ENCODE data around the gene SSH2.
A peak's percentile ranks its signal among the peaks of the same experiment; 100 is the strongest.

Gene SSH2

GRCh38 chr17:29840884-29841283 lies 89.1 kb downstream of the SSH2 start:
- DNase-seq (ENCODE audit: low spot score) (no peak), FAIRE-seq (no peak)

GRCh38 chr17:29839656-29840055 lies 90.4 kb downstream of the SSH2 start:
- no peak for FAIRE-seq
- no peak for DNase-seq (ENCODE audit: low spot score)

GRCh38 chr17:29838961-29839360 lies 91.1 kb downstream of the SSH2 start:
- FAIRE-seq: no peak
- DNase-seq (ENCODE audit: low spot score): peak; percentile 49

GRCh38 chr17:29837531-29837930 lies 92.5 kb downstream of the SSH2 start:
- FAIRE-seq: no peak
- no peak for DNase-seq (ENCODE audit: low spot score)

DNA sequence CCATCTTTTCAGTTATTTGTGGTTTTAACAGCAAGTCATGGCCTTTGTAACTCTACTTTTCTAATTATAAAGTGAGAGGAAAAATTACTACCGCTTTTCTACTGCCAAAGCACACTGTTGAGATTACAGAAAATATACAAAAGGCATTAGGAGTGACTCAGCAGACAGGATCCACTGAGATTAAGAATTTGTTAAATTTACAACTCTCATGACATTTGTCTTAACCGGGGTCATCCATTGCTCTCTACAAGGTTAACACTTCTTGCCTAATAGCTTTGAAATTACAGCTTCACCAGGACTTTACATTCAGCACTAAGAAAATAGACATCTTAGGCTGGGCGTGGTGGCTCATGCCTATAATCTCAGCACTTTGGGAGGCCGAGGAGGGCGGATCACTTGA lies 93.4 kb downstream of the SSH2 start:
- no peak for DNase-seq (ENCODE audit: low spot score)
- no peak for FAIRE-seq

GRCh38 chr17:29835435-29836351 lies 94.3 kb downstream of the SSH2 start:
- FAIRE-seq (no peak), DNase-seq (ENCODE audit: low spot score) (no peak)

- FAIRE-seq (no peak), DNase-seq (ENCODE audit: low spot score) (no peak)
Observed at GRCh38 chr17:29833801-29834200, 96.2 kb downstream of the SSH2 start.

DNA sequence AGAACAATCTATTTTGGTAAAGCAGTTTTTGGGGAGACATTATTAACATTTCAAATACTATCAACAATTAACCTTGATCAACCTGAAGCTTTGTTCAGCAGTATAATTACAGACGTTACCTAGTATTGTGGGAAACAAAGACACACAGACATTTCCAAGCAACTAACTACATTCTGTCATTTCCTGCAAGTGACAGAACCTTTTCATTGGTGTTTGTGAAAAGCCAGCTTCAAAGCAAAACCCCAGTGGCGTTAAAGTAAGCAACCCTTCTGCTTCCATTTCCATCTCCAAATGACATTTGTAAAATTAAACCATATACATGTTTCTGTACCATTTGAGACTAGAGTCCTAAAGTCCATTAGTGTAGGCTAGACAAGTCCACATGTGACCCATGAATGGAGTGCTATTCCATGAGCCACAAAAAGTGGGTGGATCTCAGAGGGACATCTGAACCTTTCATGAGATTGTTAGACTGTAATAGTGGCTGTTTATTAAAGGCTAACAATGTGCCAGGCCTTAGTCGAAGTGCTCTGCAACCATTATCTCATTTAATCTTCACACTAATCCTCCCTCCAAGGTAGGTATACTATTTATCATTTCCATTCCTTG lies 101.2 kb downstream of the SSH2 start:
- DNase-seq (ENCODE audit: low spot score): no peak
- no peak for FAIRE-seq

- FAIRE-seq (no peak), DNase-seq (ENCODE audit: low spot score) (no peak)
Observed at GRCh38 chr17:29827179-29827578, 102.8 kb downstream of the SSH2 start.

DNA sequence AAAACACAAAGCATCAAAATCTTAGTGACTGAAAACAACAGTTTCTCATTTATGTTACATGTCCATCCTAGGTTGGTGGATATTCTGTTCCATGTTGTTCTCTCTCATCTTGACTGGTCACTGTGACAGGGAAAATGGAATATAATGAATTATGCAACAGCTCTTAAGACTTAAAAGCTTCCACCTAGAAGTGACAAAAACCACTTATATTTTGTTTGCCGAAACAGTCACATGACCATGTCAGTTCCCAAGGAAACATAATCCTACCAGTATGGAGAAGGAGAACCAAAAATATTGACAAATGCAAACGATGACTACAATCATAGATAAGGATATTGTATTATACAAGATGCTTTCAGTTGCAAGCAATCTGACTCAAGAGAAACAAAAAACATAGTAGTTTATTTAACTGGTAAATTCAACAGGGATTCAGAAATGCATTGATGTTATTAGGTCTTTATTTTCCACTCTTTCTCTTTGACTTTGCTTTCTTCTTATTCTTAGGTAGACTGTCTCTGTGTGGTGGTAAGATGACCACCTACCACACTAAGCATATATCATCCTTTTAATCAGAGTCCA lies 103.8 kb downstream of the SSH2 start:
- DNase-seq (ENCODE audit: low spot score) (no peak), FAIRE-seq (no peak)

- no peak for DNase-seq (ENCODE audit: low spot score)
- FAIRE-seq: no peak
Observed at GRCh38 chr17:29825604-29826003, 104.4 kb downstream of the SSH2 start.

- no peak for FAIRE-seq
- DNase-seq (ENCODE audit: low spot score): no peak
Observed at GRCh38 chr17:29821897-29822296, 108.1 kb downstream of the SSH2 start.

- no peak for FAIRE-seq
- no peak for DNase-seq (ENCODE audit: low spot score)
Observed at GRCh38 chr17:29820425-29820824, 109.6 kb downstream of the SSH2 start.

DNA sequence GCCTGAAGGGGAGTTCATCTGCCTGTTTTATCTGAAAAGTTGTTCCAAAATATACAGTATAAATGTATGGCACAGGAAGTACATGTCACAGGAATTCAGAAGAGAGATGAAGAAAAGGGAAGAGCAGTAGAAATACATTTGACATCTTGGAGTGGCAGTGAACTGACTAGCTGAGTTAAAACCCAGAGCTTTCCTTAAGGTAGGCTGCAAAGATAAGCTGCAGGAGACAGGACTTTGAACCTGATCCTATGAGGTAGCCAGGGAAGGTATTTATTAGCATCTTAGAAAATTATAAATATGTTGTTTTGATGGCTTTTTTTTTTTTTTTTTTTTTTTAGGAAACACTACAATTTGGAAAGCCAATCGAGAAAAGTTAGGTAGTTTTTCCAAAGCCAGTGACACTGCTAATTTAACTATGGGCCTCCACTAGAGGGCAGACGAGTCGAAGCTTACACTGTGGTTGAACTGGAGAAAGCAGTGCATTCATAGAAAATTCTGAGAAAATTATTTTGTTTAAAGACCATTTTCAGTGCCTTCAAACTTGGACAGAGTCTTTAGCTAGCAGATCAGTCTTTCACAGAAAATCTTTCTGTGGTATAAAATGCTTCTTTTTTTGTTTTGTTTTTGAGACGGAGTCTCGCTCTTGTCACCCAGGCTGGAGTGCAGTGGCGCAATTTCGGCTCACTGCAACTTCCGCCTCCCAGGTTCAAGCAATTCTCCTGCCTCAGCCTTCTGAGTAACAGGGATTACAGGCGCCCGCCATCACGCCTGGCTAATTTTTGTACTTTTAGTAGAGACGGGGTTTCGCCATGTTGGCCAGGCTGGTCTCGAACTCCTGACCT lies 122.3 kb downstream of the SSH2 start:
- FAIRE-seq (no peak), DNase-seq (ENCODE audit: low spot score) (peak; percentile 72)

DNA sequence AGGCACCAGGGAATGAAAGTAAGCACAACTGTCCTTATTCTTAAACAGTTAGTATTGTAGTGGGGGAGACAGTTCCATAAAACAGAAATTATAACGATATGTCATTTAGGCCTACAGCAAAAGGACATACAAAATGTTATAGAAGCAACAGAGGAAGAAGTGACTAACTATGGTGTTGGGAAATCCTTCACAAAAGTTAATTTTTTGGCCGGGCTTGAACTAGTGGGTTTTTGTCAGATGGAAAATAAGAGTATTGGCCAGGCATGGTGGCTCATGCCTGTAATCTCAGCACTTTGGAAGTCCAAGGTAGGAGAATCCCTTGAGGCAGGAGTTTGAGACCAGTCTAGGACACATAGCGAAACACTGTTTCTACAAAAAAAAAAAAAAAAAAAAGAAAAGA lies 127.8 kb downstream of the SSH2 start:
- FAIRE-seq (no peak), DNase-seq (ENCODE audit: low spot score) (no peak)

GRCh38 chr17:29800457-29800856 lies 129.6 kb downstream of the SSH2 start:
- no peak for DNase-seq (ENCODE audit: low spot score)
- no peak for FAIRE-seq

GRCh38 chr17:29796652-29797051 lies 133.4 kb downstream of the SSH2 start:
- DNase-seq (ENCODE audit: low spot score) (no peak), FAIRE-seq (no peak)

GRCh38 chr17:29793501-29793900 lies 136.5 kb downstream of the SSH2 start:
- no peak for FAIRE-seq

DNA sequence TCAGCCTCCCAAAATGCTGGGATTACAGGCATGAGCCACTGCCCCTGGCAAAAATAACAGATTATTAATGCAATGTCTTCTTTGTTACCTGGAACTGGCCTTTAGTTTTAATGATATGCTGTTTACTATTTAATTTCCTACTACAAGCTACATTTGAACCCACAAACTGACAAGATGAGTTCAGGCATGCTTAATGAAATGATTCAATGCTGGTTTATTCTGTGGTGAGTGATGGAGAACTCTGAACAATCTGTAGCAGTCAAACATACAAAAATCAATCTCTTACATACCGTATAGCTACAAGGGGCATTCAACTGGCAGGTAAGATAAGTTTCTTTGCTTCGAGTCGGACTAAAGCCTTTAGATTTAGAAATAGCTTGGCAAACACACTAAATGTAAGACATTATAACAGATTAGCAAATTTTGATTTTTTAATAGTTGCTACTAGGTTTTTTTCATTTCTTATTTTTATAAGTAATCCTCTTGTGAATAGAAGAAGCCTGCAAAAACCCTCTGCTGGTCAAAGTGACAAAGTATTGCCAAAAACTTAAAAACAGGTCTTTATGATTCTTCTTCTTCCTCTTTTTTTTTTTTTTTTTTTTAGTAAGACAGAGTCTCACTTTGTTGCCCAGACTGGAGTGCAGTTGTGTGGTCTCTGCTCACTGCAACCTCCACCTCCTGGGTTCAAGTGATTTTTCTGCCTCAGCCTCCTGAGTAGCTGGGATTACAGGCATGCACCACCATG lies 138.5 kb downstream of the SSH2 start:
- DNase-seq (ENCODE audit: low spot score) (no peak), FAIRE-seq (no peak)

More at GRCh38 chr17:29793501-29793900, 136.5 kb downstream of the SSH2 start:
- DNase-seq (ENCODE audit: low spot score): no peak

DNA sequence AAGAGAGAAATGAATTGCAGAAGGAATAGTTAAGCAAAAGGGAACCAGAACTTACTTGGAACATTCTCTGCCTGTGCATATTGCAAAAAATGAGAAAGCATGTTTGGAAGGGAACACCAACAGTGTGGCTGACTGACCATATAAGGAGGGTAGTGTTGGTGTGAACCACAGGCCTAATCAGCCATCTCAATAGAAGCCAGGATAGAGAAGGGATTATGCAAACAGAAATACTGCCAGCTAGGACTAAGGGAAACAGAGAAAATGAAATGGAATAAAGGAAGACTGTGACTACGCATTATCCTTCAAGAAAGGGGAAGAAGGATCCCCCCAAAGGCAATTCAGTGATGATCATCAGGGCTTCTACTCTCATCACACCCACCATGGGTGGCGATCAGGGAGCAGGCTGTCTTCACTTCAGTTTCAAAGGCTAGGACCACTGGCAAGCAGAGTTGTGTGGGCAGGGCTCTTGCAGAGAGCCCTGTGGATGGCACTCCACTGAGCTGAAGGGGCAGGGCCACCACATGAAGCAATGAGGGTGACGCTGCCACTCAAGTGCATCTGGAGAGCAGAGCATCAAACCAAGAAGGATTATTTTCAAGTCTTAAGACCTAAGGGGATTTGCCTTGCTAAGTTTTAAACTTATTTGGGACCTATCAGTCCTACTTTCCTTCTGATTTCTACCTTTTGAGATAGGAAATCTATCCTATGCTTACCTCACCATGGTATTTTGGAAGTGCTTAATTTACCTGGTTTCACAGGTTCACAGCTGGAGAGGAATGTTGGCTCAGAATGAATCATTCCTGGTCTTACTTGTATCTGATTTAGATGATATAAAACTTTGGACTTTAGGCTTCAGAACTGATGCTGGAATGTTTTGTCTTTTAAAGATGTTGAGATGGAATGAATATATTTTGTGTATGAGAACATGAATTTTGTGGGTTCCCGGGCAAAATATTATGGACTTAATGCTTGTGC lies 140.5 kb downstream of the SSH2 start:
- FAIRE-seq: no peak

More for the DNA sequence above, 140.5 kb downstream of the SSH2 start:
- DNase-seq (ENCODE audit: low spot score): no peak

Data from urothelium cell line (cell line).